Activated CD8-positive, alpha-beta memory T cell treated with anti-CD3 and anti-CD28 coated beads, Interleukin-2, amount 10 ng/mL, durations not matched to agents 7 days and 5 days (primary cell): Measurements from ENCODE around the gene SIL1. TPM values are rescaled to one million over a fixed set of nuclear protein-coding genes. Genes with fewer than 3 reads are reported as not detected.

ENCODE experiments used
- ATAC-seq: fragments of 150-1000 bp; cut with Tn5 transposase; one replicate; pipeline ENCODE4 v1.10.0; 2021; ENCODE audit warnings: moderate library complexity
- CTCF ChIA-PET: fragments of 350-600 bp; sonication (Branson Sonifier 250); formaldehyde crosslinking; loops from one replicate; lab custom pipeline; 2021; ENCODE audit warnings: antibody characterized with exemption; lab: Charles Lee
- DNase-seq: peaks from one replicate; pipeline ENCODE4 v3.0.0-alpha.2; 2020
- H3K27ac Mint-ChIP-seq: one replicate; pipeline ENCODE4 v1.8.0; 2021; ENCODE audit warnings: mild to moderate bottlenecking, mixed read lengths
- H3K27me3 Mint-ChIP-seq: one replicate; pipeline ENCODE4 v1.8.0; 2021; ENCODE audit warnings: mixed read lengths
- H3K36me3 Mint-ChIP-seq: one replicate; pipeline ENCODE4 v1.8.0; 2021; ENCODE audit warnings: mild to moderate bottlenecking, mixed read lengths
- H3K4me1 Mint-ChIP-seq: one replicate; pipeline ENCODE4 v1.8.0; 2021; ENCODE audit warnings: mixed read lengths
- H3K4me3 Mint-ChIP-seq: one replicate; pipeline ENCODE4 v1.8.0; 2021; ENCODE audit warnings: mild to moderate bottlenecking, moderate library complexity, mixed read lengths
- H3K9me3 Mint-ChIP-seq: one replicate; pipeline ENCODE4 v1.8.0; 2022; ENCODE audit warnings: low read depth, mixed read lengths
- total RNA-seq, 2 experiments: library from RNA; stranded (reverse); gene quantifications; one replicate each; pipeline ENCODE4 v1.2.3, GENCODE V29; 2021

Gene SIL1
- total RNA-seq, 2 experiments from 2014 or later = 23.9 to 24.5 TPM

GRCh38 chr5:139094154-139095131 is 103.7 kb downstream of the SIL1 start:
- ATAC-seq = no peak
- no peak overlapping the region for H3K27ac Mint-ChIP-seq

GRCh38 chr5:139092741-139093343 is 105.3 kb downstream of the SIL1 start:
- Mint-ChIP-seq H3K36me3 (no peaks in the 10 kb centered on the region), H3K4me1 (peaks cover 28% of the 10 kb centered on the region), H3K4me3 (no peak overlapping the region), H3K27ac (no peak overlapping the region), H3K27me3 (no peaks in the 10 kb centered on the region), H3K9me3 (no peaks in the 10 kb centered on the region)
- CTCF ChIA-PET = no interaction called here
- ATAC-seq (no peak), DNase-seq (no peak)

More at GRCh38 chr5:139094154-139095131, 103.7 kb downstream of the SIL1 start:
- CTCF ChIA-PET = no interaction called here
- H3K36me3 Mint-ChIP-seq = no peaks in the 10 kb centered on the region
- no peaks in the 10 kb centered on the region for H3K9me3 Mint-ChIP-seq
- no peak for DNase-seq
- H3K4me1 Mint-ChIP-seq = peaks cover 15% of the 10 kb centered on the region
- H3K27me3 Mint-ChIP-seq = no peaks in the 10 kb centered on the region
- H3K4me3 Mint-ChIP-seq = no peak overlapping the region

GRCh38 chr5:139091439-139092156 is 106.6 kb downstream of the SIL1 start:
- no peak for DNase-seq
- Mint-ChIP-seq H3K4me1 (peaks cover 36% of the 10 kb centered on the region), H3K27ac (no peak overlapping the region), H3K27me3 (no peaks in the 10 kb centered on the region), H3K4me3 (no peak overlapping the region), H3K36me3 (peaks cover 2% of the 10 kb centered on the region), H3K9me3 (no peaks in the 10 kb centered on the region)
- no peak for ATAC-seq
- CTCF ChIA-PET = no interaction called here

GRCh38 chr5:139090581-139090980 is 107.6 kb downstream of the SIL1 start:
- Mint-ChIP-seq H3K4me3 (no peak overlapping the region), H3K36me3 (peaks cover 4% of the 10 kb centered on the region), H3K27me3 (no peaks in the 10 kb centered on the region), H3K27ac (no peak overlapping the region), H3K4me1 (peaks cover 36% of the 10 kb centered on the region), H3K9me3 (peaks cover 2% of the 10 kb centered on the region)
- no peak for DNase-seq
- CTCF ChIA-PET = no interaction called here
- no peak for ATAC-seq

- H3K27me3 Mint-ChIP-seq = no peaks in the 10 kb centered on the region
- no peak overlapping the region for H3K27ac Mint-ChIP-seq
- peaks cover 6% of the 10 kb centered on the region for H3K9me3 Mint-ChIP-seq
- H3K4me3 Mint-ChIP-seq = no peak overlapping the region
- peaks cover 11% of the 10 kb centered on the region for H3K36me3 Mint-ChIP-seq
- no peak for DNase-seq
- peak; percentile 33 for ATAC-seq
- peaks cover 22% of the 10 kb centered on the region for H3K4me1 Mint-ChIP-seq
- CTCF ChIA-PET = no interaction called here
Observed at GRCh38 chr5:139088024-139088423, 110.1 kb downstream of the SIL1 start.

- Mint-ChIP-seq H3K9me3 (peaks cover 6% of the 10 kb centered on the region), H3K36me3 (peaks cover 11% of the 10 kb centered on the region), H3K27me3 (no peaks in the 10 kb centered on the region), H3K4me1 (peaks cover 10% of the 10 kb centered on the region), H3K27ac (no peak overlapping the region), H3K4me3 (no peak overlapping the region)
- ATAC-seq (no peak), DNase-seq (no peak)
- CTCF ChIA-PET = no interaction called here
Observed at GRCh38 chr5:139082813-139083498, 115.2 kb downstream of the SIL1 start.

- CTCF ChIA-PET = interaction anchor here (1.0 kb wide), 1 partner anchor 8 kb away, joined by 4 read pairs; no protein-coding TSS in a partner anchor
- no peak for ATAC-seq
- H3K9me3 Mint-ChIP-seq = no peaks in the 10 kb centered on the region
- H3K4me3 Mint-ChIP-seq = no peak overlapping the region
- no peak overlapping the region for H3K27ac Mint-ChIP-seq
- H3K36me3 Mint-ChIP-seq = peaks cover 3% of the 10 kb centered on the region
- no peak for DNase-seq
- no peaks in the 10 kb centered on the region for H3K27me3 Mint-ChIP-seq
- H3K4me1 Mint-ChIP-seq = no peaks in the 10 kb centered on the region
Observed at GRCh38 chr5:139079991-139080610, 118.1 kb downstream of the SIL1 start.

- no peak for ATAC-seq
- Mint-ChIP-seq H3K4me3 (no peak overlapping the region), H3K36me3 (no peaks in the 10 kb centered on the region), H3K27ac (no peak overlapping the region), H3K27me3 (no peaks in the 10 kb centered on the region), H3K4me1 (no peaks in the 10 kb centered on the region), H3K9me3 (no peaks in the 10 kb centered on the region)
- DNase-seq = no peak
- CTCF ChIA-PET = no interaction called here
Observed at GRCh38 chr5:139079225-139079990, 118.8 kb downstream of the SIL1 start.

- Mint-ChIP-seq H3K4me1 (no peaks in the 10 kb centered on the region), H3K36me3 (no peaks in the 10 kb centered on the region), H3K27ac (no peak overlapping the region), H3K27me3 (no peaks in the 10 kb centered on the region), H3K4me3 (no peak overlapping the region), H3K9me3 (no peaks in the 10 kb centered on the region)
- no peak for ATAC-seq
- CTCF ChIA-PET = no interaction called here
- no peak for DNase-seq
Observed at GRCh38 chr5:139078345-139078744, 119.8 kb downstream of the SIL1 start.

GRCh38 chr5:139077899-139078298 is 120.3 kb downstream of the SIL1 start:
- Mint-ChIP-seq H3K4me1 (no peaks in the 10 kb centered on the region), H3K27ac (no peak overlapping the region), H3K9me3 (no peaks in the 10 kb centered on the region), H3K27me3 (no peaks in the 10 kb centered on the region), H3K4me3 (no peak overlapping the region), H3K36me3 (no peaks in the 10 kb centered on the region)
- CTCF ChIA-PET = no interaction called here
- ATAC-seq (no peak), DNase-seq (no peak)

GRCh38 chr5:139076111-139076510 is 122.1 kb downstream of the SIL1 start:
- no peak for DNase-seq
- Mint-ChIP-seq H3K27ac (no peak overlapping the region), H3K4me1 (no peaks in the 10 kb centered on the region), H3K36me3 (no peaks in the 10 kb centered on the region), H3K9me3 (no peaks in the 10 kb centered on the region), H3K4me3 (no peak overlapping the region), H3K27me3 (no peaks in the 10 kb centered on the region)
- CTCF ChIA-PET = interaction anchor here (1.0 kb wide), 1 partner anchor 15 kb away, joined by 3 read pairs; no protein-coding TSS in a partner anchor
- no peak for ATAC-seq
